ENCODE measurements around the gene ERG. TPM values are rescaled to one million over a fixed set of nuclear protein-coding genes. Genes with fewer than 3 reads are reported as not detected.

Gene ERG
- total RNA-seq, 1 donor from 2014 or later, result under 0.01 TPM

DNA sequence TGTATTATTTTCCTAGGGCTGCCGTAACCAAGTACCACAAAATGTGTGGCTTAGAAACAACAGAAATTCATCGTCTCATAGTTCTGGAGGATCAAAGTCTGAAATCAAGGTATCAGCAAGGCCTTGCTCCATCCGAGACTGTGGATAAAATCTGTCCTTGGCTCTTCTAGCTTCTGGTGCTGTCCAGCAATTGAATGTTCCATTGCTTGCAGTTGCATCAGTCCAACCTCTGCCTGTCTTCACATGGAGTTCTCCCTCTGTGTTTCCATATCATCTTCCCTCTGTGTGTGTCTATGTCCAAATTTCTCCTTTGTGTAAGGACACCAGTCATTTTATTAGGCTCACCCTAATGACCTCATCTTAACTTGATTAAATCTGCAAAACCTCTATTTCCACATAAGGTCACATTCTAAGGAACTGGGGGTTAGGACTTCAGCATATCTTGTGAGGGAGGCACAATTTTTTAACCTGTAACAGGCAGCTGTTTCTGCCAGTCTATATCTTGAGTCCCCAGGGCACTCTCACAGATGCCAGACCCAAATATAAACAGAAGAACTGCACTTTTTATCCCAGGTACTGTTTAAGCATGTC, 84.2 kb downstream of the ERG start:
- Histone ChIP-seq H3K4me3 (ENCODE audit: low read depth, low read length) (no peak overlapping the region), H3K36me3 (ENCODE audit: control insufficient read depth, insufficient read depth, low read length) (no peaks in the 10 kb centered on the region), H3K27me3 (ENCODE audit: control insufficient read depth, insufficient read depth, low read length) (peaks cover 2% of the 10 kb centered on the region)
- no peak for DNase-seq (ENCODE audit: low read depth)
- FAIRE-seq, result peak; percentile 95
- TF ChIP-seq CTCF (IDR thresholded peaks at IDR 0.05; ENCODE audit: insufficient read depth, low read length, severe bottlenecking), result no peak

GRCh38 chr21:38410466-38410865, 87.8 kb downstream of the ERG start:
- FAIRE-seq, result no peak
- Histone ChIP-seq H3K27me3 (ENCODE audit: control insufficient read depth, insufficient read depth, low read length) (no peaks in the 10 kb centered on the region), H3K4me3 (ENCODE audit: low read depth, low read length) (no peak overlapping the region), H3K36me3 (ENCODE audit: control insufficient read depth, insufficient read depth, low read length) (no peaks in the 10 kb centered on the region)
- no peak for DNase-seq (ENCODE audit: low read depth)
- no peak for TF ChIP-seq CTCF (IDR thresholded peaks at IDR 0.05; ENCODE audit: insufficient read depth, low read length, severe bottlenecking)

DNA sequence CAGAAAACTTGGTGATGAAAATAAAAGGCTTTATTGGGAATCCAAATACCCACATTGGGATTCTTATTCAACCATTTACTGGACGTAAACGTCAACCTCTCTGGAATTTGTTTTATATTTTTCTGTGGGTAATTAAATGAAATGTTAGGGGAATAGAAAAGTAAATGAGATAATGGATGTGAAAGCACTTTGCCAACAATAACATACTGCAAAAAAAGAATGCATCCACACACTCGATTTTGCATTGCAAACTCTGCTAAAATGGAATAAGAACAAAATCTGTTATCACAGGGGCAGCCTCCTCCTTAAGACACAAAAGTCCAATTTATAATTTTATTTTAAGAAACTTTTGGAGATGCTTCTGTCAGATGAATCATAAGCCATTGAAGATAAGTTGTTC, 88.4 kb downstream of the ERG start:
- FAIRE-seq (no peak), DNase-seq (ENCODE audit: low read depth) (no peak)
- Histone ChIP-seq H3K36me3 (ENCODE audit: control insufficient read depth, insufficient read depth, low read length) (no peaks in the 10 kb centered on the region), H3K27me3 (ENCODE audit: control insufficient read depth, insufficient read depth, low read length) (no peaks in the 10 kb centered on the region), H3K4me3 (ENCODE audit: low read depth, low read length) (no peak overlapping the region)
- TF ChIP-seq CTCF (IDR thresholded peaks at IDR 0.05; ENCODE audit: insufficient read depth, low read length, severe bottlenecking), result no peak

GRCh38 chr21:38404177-38404576, 94.1 kb downstream of the ERG start:
- FAIRE-seq (no peak), DNase-seq (ENCODE audit: low read depth) (no peak)
- Histone ChIP-seq H3K4me3 (ENCODE audit: low read depth, low read length) (no peak overlapping the region), H3K36me3 (ENCODE audit: control insufficient read depth, insufficient read depth, low read length) (no peaks in the 10 kb centered on the region), H3K27me3 (ENCODE audit: control insufficient read depth, insufficient read depth, low read length) (no peaks in the 10 kb centered on the region)
- TF ChIP-seq CTCF (IDR thresholded peaks at IDR 0.05; ENCODE audit: insufficient read depth, low read length, severe bottlenecking), result no peak

DNA sequence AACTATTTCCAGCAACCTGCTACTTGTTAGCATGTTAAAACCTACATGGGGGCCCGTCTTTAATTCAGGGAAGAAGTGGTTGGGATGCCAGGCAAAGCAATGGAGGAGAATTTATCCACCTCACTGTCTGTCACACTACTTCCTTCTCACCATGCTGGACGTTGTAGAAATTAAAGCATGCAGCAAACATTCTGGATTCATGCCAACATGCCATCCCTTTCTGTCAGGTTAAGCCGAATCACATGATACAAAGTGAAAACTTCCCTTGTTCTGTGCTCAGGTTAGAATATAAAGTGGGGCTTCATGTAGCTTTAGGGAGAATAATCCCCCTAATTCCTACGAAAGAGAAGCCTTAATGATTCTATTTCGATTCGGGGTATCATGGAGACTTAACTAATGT, 95.5 kb downstream of the ERG start:
- Histone ChIP-seq H3K4me3 (ENCODE audit: low read depth, low read length) (no peak overlapping the region), H3K27me3 (ENCODE audit: control insufficient read depth, insufficient read depth, low read length) (no peaks in the 10 kb centered on the region), H3K36me3 (ENCODE audit: control insufficient read depth, insufficient read depth, low read length) (no peaks in the 10 kb centered on the region)
- TF ChIP-seq CTCF (IDR thresholded peaks at IDR 0.05; ENCODE audit: insufficient read depth, low read length, severe bottlenecking), result no peak
- no peak for DNase-seq (ENCODE audit: low read depth)
- peak; percentile 28 for FAIRE-seq

- no peaks in the 10 kb centered on the region for H3K27me3 ChIP-seq (ENCODE audit: control insufficient read depth, insufficient read depth, low read length)
- H3K36me3 ChIP-seq (ENCODE audit: control insufficient read depth, insufficient read depth, low read length), result no peaks in the 10 kb centered on the region
- no peak for TF ChIP-seq CTCF (IDR thresholded peaks at IDR 0.05; ENCODE audit: insufficient read depth, low read length, severe bottlenecking)
- H3K4me3 ChIP-seq (ENCODE audit: low read depth, low read length), result no peak overlapping the region
- FAIRE-seq (no peak), DNase-seq (ENCODE audit: low read depth) (no peak)
Observed at GRCh38 chr21:38402291-38402690, 96.0 kb downstream of the ERG start.

All from bronchial epithelial cell (primary cell).